K562 (cell line): ENCODE results near the gene GBA2. TPM values are rescaled to one million over a fixed set of nuclear protein-coding genes. Genes with fewer than 3 reads are reported as not detected.

ENCODE experiments used
- CXXC5 ChIP-seq: fragments of 250-450 bp; sonication (Bioruptor Pico); IDR thresholded peaks from 2 replicates; pipeline ENCODE4 v1.8.0; 2022; ENCODE audit warnings: inconsistent platforms, mild to moderate bottlenecking, moderate library complexity
- HNRNPL ChIP-seq: fragments of 200-400 bp; formaldehyde crosslinking; IDR thresholded peaks from 2 replicates; pipeline ENCODE4 v1.6.1; 2017; ENCODE audit warnings: low read depth, mild to moderate bottlenecking, low read length
- KDM5B ChIP-seq: fragments of 200-600 bp; sonication (generic); IDR thresholded peaks from 2 replicates; pipeline ENCODE4 v1.6.1; 2012; ENCODE audit warnings: low read depth, mild to moderate bottlenecking, moderate library complexity, low read length, control low read depth, inconsistent platforms; ENCODE audit not compliant: insufficient replicate concordance
- MTF1 ChIP-seq: fragments of 250-450 bp; sonication (Bioruptor Pico); IDR thresholded peaks from 2 replicates; pipeline ENCODE4 v1.9.0; 2021; ENCODE audit warnings: moderate library complexity, mild to moderate bottlenecking, inconsistent platforms, borderline replicate concordance
- NRF1 ChIP-seq, 2 experiments: fragments of 450-650 bp; IDR thresholded peaks in 1 of 2; conservative IDR thresholded peaks in 1 of 2; 2 replicates each; pipeline ENCODE4 v1.6.1; 2014; ENCODE audit warnings: mild to moderate bottlenecking in 2 of 2
- PCBP1 ChIP-seq: fragments of 200-400 bp; formaldehyde crosslinking; IDR thresholded peaks from 2 replicates; pipeline ENCODE4 v1.6.1; 2018; ENCODE audit warnings: mild to moderate bottlenecking, low read depth, low read length; ENCODE audit not compliant: poor library complexity, severe bottlenecking
- PHF20 ChIP-seq: fragments of 450-650 bp; IDR thresholded peaks from 2 replicates; pipeline ENCODE4 v1.6.1; 2018; ENCODE audit not compliant: partially characterized antibody
- POLR3A ChIP-seq: IDR thresholded peaks from 2 replicates; pipeline ENCODE4 v1.6.1; 2011; ENCODE audit warnings: borderline replicate concordance, mild to moderate bottlenecking, moderate library complexity; ENCODE audit not compliant: insufficient read length, insufficient read depth; ENCODE audit errors: extremely low read depth
- PRDM10 ChIP-seq: fragments of 450-650 bp; IDR thresholded peaks from 2 replicates; pipeline ENCODE4 v1.6.1; 2018; ENCODE audit not compliant: partially characterized antibody
- SP1 ChIP-seq: sonication (generic); formaldehyde crosslinking; IDR thresholded peaks from 2 replicates; pipeline ENCODE4 v1.8.1; 2022; ENCODE audit warnings: mild to moderate bottlenecking, missing genetic modification reagents
- ZKSCAN3 ChIP-seq: fragments of 250-450 bp; sonication (Bioruptor Pico); IDR thresholded peaks from 2 replicates; pipeline ENCODE4 v1.4.0; 2020
- ZNF217 ChIP-seq: sonication (generic); formaldehyde crosslinking; IDR thresholded peaks from 2 replicates; pipeline ENCODE4 v1.8.0; 2022; ENCODE audit warnings: mild to moderate bottlenecking, missing genetic modification reagents
- ZNF384 ChIP-seq: IDR thresholded peaks from 2 replicates; pipeline ENCODE4 v1.6.1; 2012; ENCODE audit warnings: low read depth, low read length, improper control_type of control experiment
- polyA plus RNA-seq, 8 experiments: library from polyadenylated mRNA; depleted of rRNA in 4 of 8; stranded (reverse) in 5 of 8; unstranded in 3 of 8; fragments of >200 nt; fragmentation: Nextera tagmentation in 2 of 8; fragmentation: Illumina TruSeq in 1 of 8; extraction: Ambion mirVana in 2 of 8; extraction: Trizol in 1 of 8; gene quantifications; 2 replicates each; pipeline versions ENCODE4 v1.2.1 to v1.2.3, GENCODE V29; 2011 to 2014; ENCODE audit warnings: inconsistent platforms in 1 of 8, missing spikeins in 1 of 8
- total RNA-seq, 7 experiments: library from RNA; depleted of rRNA in 6 of 7; stranded (reverse); fragments of >200 nt in 6 of 7; fragmentation: Illumina TruSeq in 2 of 7; extraction: Trizol in 2 of 7; gene quantifications; 2 replicates each; pipeline versions ENCODE4 v1.2.1 to v1.2.3, GENCODE V29; 2011 to 2021; ENCODE audit warnings: low replicate concordance in 1 of 7
- TF ChIP-seq, protein P1 (sequence below), 3 experiments: fragments of 200-800 bp in 1 of 3; fragments of 250-450 bp in 1 of 3; fragments of 450-650 bp in 1 of 3; sonication (Bioruptor Pico) in 1 of 3; sonication (Bioruptor generic) in 1 of 3; formaldehyde crosslinking in 1 of 3; IDR thresholded peaks; 2 replicates each; pipeline versions ENCODE4 v1.6.1 to v1.8.0; 2016 to 2022; ENCODE audit warnings: mild to moderate bottlenecking in 2 of 3, missing genetic modification characterization in 2 of 3, missing compliant biosample characterization in 1 of 3, moderate library complexity in 1 of 3
- TF ChIP-seq, protein P2 (sequence below): sonication (generic); formaldehyde crosslinking; IDR thresholded peaks from 2 replicates; pipeline ENCODE4 v1.8.0; 2022; ENCODE audit warnings: mild to moderate bottlenecking, missing genetic modification reagents

GBA2 gene
- total and polyA plus RNA-seq, 9 of the 15 experiments (the other 6 are each of a cell fraction or from before 2014, with no cell fraction given), result 14.1 to 60.4 (median 32.1) TPM

DNA sequence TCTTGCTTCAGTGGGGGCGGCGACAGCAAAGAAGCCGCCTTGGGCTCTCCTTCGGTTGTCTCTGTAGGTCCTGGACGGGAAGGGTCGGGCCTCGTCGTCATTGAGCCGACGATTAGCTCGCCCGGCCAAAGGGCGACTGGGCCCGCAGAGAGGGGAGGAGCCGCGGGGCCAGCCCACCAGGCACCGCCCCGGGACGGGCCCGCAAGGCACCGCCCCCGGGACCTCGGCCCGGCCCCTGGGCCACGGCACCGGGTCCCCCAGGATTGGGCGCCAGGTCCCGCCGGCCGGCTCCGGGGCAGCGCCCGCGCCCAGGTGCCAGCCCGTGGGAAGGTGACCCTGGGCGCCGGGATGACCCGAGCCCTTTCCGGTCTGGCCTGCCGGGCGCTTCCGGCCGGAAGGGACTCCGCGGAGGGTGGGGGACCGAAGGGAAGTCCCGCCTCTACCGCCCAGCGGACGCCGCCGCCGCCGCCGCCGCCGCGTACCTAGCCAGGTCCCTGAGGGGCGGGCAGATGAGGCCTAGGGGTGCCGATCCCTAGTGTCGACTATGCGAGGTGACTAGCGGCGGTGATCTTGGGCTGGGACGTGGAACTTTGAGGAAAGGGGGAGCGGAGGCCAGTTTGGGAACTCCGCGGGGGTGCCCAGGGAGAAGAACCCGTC lies at the start of gene GBA2, which contains the start of gene RGP1 (continued):
- TF ChIP-seq, protein P1, sequence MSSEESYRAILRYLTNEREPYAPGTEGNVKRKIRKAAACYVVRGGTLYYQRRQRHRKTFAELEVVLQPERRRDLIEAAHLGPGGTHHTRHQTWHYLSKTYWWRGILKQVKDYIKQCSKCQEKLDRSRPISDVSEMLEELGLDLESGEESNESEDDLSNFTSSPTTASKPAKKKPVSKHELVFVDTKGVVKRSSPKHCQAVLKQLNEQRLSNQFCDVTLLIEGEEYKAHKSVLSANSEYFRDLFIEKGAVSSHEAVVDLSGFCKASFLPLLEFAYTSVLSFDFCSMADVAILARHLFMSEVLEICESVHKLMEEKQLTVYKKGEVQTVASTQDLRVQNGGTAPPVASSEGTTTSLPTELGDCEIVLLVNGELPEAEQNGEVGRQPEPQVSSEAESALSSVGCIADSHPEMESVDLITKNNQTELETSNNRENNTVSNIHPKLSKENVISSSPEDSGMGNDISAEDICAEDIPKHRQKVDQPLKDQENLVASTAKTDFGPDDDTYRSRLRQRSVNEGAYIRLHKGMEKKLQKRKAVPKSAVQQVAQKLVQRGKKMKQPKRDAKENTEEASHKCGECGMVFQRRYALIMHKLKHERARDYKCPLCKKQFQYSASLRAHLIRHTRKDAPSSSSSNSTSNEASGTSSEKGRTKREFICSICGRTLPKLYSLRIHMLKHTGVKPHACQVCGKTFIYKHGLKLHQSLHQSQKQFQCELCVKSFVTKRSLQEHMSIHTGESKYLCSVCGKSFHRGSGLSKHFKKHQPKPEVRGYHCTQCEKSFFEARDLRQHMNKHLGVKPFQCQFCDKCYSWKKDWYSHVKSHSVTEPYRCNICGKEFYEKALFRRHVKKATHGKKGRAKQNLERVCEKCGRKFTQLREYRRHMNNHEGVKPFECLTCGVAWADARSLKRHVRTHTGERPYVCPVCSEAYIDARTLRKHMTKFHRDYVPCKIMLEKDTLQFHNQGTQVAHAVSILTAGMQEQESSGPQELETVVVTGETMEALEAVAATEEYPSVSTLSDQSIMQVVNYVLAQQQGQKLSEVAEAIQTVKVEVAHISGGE (CRISPR knock-in tag; IDR thresholded peaks at IDR 0.05), result peak; percentile 77 to 95 (median 93); a peak in 5 of 6 replicates
- peak; percentile 49 for TF ChIP-seq PCBP1
- peak; percentile 93 for TF ChIP-seq PRDM10
- no peak for TF ChIP-seq ZKSCAN3 (CRISPR knock-in tag)
- TF ChIP-seq NRF1 (conservative IDR thresholded peaks at IDR 0.05 in 1 of 2, IDR thresholded peaks at IDR 0.05 in 1 of 2), result peak in 1 of 2 experiments; percentile 23; a peak in 2 of 4 replicates
- TF ChIP-seq ZNF217, result no peak
- TF ChIP-seq ZNF384, result no peak
- TF ChIP-seq, protein P2, sequence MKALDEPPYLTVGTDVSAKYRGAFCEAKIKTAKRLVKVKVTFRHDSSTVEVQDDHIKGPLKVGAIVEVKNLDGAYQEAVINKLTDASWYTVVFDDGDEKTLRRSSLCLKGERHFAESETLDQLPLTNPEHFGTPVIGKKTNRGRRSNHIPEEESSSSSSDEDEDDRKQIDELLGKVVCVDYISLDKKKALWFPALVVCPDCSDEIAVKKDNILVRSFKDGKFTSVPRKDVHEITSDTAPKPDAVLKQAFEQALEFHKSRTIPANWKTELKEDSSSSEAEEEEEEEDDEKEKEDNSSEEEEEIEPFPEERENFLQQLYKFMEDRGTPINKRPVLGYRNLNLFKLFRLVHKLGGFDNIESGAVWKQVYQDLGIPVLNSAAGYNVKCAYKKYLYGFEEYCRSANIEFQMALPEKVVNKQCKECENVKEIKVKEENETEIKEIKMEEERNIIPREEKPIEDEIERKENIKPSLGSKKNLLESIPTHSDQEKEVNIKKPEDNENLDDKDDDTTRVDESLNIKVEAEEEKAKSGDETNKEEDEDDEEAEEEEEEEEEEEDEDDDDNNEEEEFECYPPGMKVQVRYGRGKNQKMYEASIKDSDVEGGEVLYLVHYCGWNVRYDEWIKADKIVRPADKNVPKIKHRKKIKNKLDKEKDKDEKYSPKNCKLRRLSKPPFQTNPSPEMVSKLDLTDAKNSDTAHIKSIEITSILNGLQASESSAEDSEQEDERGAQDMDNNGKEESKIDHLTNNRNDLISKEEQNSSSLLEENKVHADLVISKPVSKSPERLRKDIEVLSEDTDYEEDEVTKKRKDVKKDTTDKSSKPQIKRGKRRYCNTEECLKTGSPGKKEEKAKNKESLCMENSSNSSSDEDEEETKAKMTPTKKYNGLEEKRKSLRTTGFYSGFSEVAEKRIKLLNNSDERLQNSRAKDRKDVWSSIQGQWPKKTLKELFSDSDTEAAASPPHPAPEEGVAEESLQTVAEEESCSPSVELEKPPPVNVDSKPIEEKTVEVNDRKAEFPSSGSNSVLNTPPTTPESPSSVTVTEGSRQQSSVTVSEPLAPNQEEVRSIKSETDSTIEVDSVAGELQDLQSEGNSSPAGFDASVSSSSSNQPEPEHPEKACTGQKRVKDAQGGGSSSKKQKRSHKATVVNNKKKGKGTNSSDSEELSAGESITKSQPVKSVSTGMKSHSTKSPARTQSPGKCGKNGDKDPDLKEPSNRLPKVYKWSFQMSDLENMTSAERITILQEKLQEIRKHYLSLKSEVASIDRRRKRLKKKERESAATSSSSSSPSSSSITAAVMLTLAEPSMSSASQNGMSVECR, result peak; percentile 44; the same call in 1 of the 2 replicates
- peak; percentile 69 for TF ChIP-seq PHF20
- TF ChIP-seq CXXC5 (CRISPR knock-in tag), result 0 out of 2 replicates have a peak, but pooled peaks have one; percentile 64
- no peak for TF ChIP-seq MTF1 (CRISPR knock-in tag)
- peak; percentile 42 for TF ChIP-seq KDM5B
- TF ChIP-seq HNRNPL, result peak; percentile 94
- no peak for TF ChIP-seq POLR3A
- TF ChIP-seq SP1 (CRISPR knock-in tag), result no peak
